ENCODE results near the gene FAM135A.

DNA sequence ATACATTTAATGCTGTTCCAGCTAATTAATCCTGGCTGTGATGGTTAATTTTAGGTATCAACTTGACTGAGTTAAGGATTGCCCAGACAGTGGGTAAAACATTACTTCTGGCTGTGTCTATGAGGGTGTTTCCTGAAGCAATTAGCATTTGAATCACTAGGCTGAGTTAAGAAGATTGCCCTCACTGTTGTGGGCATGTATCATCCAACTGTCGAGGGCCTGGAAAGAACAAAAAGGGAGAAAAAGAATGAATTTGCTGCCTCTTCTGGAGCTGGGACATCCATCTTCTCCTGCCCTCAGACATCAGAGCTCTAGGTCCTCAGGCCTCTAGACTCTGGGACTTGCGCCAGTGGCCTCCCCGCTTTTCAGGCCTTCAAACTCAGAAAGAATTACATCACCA lies 187.7 kb downstream of the FAM135A start:
- TF ChIP-seq, protein P1, sequence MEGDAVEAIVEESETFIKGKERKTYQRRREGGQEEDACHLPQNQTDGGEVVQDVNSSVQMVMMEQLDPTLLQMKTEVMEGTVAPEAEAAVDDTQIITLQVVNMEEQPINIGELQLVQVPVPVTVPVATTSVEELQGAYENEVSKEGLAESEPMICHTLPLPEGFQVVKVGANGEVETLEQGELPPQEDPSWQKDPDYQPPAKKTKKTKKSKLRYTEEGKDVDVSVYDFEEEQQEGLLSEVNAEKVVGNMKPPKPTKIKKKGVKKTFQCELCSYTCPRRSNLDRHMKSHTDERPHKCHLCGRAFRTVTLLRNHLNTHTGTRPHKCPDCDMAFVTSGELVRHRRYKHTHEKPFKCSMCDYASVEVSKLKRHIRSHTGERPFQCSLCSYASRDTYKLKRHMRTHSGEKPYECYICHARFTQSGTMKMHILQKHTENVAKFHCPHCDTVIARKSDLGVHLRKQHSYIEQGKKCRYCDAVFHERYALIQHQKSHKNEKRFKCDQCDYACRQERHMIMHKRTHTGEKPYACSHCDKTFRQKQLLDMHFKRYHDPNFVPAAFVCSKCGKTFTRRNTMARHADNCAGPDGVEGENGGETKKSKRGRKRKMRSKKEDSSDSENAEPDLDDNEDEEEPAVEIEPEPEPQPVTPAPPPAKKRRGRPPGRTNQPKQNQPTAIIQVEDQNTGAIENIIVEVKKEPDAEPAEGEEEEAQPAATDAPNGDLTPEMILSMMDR (conservative IDR thresholded peaks at IDR 0.05) = no peak
- TF ChIP-seq EZH2 (IDR thresholded peaks at IDR 0.05; ENCODE audit: low read depth) = no peak

All from PC-9 (cell line).